ENCODE data around the gene CSMD2.

Gene CSMD2

DNA sequence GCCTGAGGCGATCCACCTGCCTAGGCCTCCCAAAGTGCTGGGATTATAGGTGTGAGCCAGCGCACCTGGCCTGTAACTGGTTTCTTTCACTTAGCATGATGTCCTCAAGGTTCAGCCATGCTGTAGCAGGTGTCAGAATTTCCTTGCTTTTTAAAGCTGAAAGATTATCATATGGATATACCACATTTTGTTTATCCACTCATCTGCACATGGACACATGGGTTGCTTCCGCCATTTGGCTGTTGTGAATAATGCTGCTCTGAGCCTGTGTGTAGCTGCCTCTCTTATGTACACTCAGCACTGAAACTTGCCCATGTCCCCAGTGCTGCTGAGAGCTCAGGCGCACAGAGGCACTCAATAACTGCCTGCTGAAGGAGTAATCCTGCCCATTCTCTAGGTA, 11.8 kb downstream of the CSMD2 start:
- DNase-seq, result no peak

DNA sequence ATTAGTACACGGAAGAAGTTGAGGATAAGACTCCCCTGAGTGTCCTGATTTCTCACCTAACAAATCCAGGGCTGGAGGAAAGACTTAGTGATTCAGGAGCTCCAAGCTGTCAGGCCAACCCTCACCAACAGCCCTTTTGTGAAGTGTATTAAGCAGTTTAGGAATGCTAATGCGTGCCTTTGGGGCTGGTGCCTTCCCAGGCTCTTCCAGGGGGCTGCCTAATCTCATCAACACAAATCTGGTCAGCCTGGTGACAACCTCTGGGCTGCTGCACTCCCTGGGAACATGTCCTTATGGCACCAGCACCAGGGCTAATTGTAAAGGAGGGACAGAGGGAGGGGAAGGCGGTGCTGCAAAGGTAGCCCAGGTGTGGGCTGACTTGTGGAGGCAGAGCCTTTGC, 15.5 kb downstream of the CSMD2 start:
- no peak for DNase-seq

DNA sequence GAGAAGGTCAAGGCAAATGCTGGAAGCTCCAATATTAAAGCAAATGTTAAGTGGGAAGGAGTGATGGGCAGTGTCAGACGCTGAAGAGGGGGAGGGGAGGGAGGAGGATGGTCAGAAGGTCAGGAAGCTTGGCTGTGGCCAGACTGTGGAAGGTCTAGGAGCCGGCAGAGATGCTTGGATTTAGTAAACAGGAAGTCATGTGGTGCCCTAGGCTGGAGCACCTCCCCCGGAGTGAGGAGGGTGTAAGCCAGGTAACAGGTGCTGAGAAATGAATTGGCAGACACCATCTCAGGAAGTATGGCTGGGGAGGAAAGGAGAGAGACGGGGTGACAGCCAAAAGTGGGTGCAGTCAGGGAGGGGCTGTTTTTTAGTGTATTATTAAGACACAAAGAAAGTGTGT, 17.7 kb downstream of the CSMD2 start:
- DNase-seq, result no peak

DNA sequence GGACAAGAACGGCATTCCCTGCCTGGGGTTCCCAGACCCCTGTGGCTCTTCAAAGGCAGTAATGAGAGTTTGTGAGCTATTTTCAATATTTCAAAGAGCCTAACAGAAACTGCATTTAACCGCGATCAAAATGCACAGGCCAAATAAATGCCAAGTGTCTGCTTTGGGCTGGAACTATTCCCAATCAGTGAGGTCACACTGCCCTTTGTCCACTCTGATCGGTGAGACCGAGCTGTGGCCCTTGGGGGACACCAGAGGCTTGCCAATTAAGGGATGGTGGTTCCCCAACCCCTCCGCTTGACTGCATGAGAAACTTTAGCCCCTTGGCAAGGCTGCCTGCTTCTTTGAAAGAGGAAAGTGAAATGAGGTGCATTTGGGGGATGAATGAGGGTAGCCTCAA, 20.3 kb downstream of the CSMD2 start:
- no peak for DNase-seq

DNA sequence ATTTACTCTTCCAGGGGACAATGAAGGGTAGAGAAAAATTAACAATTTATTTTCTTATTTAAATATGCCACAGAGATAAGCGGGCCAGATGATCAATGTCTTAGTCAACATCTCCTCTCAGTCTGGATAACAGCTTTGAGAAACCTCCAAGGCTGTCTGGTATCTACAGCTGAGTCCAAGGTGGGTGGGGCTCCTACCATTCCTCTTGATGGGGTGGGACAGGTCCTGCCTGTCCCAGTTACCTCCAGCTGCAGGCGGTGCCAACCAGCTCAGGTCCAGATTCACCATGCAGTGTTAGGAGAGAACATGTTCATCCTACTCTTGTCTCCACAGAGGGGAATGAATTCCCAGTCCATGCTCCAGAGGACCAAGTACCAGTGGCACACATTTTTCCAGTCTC, 21.1 kb downstream of the CSMD2 start:
- DNase-seq, result no peak

DNA sequence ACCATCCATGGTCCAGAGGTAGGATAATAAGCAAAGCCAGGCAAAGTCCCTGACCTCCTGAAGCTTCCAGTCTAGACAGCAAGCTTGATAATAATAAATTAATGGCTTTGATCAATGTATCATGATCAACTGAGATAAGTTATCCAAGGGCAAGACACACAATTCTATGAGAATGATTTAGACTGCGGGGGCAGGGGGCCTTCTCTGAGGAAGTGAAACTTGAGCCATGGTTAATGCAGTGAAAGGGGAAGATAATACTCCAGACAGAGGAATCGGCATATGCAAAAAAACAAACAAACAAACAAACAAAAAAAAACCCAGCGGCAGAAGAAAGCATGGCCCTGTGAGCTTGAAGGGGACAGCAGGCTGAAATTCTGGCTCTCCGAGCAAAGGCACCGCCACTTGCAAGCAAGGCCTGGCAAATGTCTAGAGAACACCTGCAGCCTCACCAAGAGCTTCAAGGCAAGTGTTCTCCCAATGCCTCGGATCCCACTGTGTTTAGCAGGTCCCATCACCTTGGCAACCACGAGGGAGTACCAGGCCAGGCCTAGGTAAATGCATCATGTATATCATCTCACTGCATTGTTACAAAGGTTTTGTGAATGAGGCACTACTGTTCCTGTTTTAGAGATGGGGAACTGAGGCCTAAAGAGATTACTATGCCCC, 24.9 kb downstream of the CSMD2 start:
- no peak for DNase-seq

DNA sequence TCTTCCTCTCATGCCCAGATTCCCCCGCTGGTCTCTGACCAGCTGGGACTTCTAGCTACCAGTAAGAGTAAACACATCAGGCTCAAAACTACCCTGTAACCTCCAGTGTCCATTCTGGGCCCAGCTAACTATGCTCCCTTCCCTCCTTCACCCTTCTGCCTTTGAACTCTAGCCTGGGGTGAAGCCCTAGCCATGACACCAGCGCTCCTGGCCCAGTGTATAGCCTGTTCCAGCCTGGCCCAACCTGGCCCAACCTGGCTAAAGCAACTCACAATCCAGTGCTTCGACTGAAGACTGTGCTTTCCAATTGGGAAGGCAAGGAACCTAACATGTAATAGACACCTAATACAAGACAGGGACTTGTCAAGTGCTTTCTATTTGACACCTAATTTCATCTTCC, 27.6 kb downstream of the CSMD2 start:
- no peak for DNase-seq

DNA sequence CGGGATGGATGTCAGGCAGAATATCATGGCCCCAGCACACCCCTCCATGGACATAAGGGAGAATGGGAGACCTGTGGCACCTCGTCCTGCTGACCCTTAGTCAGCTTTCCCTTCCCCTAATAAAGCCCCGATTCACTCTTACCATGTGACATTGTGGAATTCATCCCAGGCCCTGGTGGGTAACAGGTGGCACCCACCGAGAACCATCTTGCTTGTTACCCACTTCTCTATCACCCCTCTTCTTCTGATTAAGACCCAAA, 32.9 kb downstream of the CSMD2 start:
- DNase-seq, result no peak

DNA sequence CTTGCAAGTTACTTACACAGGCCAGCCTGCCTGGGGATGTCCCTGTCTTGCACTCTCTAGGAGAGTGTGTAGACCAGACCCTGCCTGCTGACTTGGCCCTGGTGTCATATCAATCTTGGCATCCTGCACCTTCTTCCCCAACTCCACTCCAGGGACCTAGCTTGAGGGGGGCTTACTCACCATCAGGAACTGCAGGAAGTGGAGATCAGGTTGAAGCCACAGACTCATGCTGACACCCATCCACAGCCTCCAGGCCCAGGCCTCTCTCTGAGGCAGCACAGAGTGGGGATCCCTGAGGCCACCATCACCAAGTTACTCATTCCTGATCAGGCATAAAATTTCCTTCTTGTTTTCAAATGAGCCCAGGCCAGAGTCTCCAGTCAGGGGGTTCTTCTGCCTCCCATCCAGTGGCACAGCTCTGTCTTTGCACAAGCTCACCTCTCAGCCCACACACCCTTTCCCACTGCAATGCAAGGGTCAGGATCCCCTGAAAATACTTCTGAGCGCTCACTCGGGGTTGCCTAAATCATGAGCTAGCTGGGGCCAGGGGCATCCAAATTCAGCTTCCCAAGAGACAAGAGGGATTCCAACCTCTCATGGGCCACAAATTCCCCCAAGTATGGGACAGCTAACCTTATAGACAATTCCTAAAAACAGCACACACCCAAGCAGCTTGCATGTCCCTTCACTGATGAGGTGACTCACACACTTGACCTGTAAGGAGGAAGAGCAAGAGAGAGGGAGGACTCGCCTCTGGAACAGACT, 33.5 kb downstream of the CSMD2 start:
- no peak for DNase-seq

DNA sequence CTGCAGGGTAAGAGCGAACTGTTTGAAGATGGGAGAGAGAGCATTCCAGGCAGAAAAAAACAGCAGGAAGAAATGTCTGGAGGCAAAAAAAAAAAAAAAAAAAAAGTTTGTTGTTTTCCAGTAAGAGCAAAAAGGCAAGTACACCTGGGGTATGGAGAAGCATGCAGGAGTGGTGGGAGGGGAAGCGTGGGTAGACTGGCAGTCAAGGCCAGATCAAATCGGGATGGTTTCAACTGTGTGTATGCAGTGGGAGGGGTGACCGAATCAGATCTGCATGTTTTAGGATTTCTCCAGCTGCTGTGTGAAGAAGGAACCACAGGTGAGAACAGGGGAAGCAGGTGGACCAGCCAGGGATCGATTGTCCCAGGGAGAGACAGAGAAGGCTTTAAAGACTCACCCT, 34.7 kb downstream of the CSMD2 start:
- no peak for DNase-seq

DNA sequence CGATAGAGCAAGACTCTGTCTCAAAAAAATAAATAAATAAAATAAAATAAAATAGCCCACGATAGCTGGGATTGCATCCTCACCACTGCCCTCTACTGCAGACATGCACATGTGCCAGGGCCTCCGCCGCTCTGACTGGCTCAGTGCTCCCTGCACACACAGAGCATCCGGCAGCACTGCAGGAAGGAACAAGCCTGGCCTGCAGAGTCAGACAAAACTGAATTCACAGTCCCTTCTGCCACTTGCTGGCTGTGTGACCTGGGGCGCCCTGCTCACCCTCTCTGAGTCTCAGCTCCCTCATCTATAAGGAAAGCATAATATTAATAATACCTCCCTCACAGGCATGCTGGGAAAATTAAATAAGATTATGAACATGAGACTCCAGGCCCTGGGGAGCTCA, 35.4 kb downstream of the CSMD2 start:
- DNase-seq, result no peak

DNA sequence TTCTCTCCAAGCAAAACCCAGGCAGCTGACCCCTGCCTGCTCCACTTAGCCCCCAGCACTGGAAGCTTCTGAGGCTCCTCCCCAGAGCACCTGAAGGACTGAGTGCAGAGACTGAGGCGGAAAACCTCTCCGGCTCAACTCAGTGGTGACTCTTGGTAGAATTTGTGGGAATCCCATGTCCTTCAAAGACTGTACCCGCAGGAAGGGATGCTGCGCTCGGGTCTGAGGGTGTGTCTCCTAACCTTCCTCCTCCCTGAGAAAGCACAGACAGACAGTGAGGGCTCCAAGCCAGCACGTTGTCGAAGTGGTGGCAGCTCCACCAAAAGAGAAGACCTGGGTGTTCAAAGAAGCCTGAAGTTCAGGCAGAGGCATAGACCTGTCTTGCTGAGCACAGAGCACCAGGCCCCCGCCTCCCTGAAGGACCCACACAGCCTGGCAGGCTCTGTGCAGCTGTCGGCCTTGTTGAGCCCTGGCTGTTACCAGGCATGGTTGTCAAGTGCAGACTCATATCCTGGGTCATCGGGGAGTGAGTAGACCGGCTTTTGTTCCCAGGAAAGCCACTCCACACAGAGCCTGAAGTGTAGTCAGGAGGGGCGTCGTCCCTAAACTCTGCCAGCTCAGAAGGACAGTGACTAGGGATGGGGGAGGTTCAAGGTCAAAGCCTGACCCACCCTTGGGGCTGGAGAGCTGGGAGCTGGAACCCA, 36.7 kb downstream of the CSMD2 start:
- DNase-seq, result no peak

DNA sequence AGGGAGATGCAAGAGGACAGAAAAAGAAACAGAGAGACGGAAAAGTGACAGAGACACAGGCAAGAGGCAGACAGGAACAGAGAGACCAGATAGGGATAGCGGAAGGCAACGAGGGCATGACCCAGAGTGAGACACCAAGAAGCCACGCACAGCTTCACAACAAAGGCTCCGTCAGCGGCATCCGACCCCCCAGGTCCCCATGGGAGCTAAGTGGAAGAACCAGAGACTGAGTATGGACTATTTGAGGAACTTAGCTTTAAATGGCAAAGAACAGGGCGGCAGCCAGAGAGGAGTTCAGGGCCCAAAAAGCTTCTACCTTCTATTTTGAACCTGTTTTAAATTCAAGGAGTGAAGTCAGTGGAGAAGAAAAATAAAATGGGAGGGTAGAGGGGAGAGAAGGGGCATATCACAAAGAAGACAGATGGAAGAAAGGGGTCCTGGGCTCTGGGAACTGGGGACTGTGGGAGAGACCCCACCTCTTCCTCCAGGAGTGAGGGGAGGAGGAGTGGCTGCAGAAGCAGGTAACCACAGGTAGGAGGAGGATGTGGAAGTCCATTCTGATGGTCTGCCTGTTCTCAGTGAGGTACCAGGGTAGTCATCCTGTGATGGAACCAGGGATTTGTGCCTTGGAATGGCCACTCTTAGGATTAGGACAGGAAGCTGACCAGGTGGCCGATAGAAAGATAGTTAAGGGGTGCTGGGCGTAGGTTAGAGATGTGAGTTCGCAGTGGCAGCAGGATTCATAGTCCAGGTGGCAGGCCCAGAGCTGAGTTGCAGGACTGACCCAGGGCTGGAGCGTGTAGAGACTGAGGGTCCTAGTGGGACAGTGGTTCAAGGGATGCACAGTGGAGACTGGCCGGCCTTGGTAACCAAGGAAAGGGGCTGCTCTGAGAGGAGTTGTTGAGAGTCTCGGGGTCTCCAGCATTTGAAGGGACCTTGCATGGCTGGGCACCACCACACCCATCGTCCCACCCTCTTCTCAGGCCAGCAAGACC, 37.7 kb downstream of the CSMD2 start:
- no peak for DNase-seq

DNA sequence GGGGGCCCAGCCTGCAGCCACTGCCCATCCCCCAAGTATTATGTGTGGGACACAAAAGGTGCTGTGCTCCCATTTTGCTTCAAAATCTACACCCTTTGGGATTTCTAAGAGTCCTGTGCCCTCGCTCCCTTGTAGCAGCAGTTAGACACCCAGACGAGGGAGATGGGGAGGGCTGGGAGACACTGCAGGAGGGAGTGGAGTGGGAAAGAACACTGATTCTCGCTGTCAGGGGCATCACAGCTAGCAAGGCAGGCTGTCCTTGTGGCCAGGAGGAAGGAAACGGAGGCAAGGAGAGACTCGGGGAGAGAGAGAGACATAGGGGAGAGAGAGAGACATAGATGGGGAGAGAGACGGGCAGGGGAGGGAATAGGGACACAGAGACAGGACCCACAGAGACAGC, 38.5 kb downstream of the CSMD2 start:
- DNase-seq, result no peak

DNA sequence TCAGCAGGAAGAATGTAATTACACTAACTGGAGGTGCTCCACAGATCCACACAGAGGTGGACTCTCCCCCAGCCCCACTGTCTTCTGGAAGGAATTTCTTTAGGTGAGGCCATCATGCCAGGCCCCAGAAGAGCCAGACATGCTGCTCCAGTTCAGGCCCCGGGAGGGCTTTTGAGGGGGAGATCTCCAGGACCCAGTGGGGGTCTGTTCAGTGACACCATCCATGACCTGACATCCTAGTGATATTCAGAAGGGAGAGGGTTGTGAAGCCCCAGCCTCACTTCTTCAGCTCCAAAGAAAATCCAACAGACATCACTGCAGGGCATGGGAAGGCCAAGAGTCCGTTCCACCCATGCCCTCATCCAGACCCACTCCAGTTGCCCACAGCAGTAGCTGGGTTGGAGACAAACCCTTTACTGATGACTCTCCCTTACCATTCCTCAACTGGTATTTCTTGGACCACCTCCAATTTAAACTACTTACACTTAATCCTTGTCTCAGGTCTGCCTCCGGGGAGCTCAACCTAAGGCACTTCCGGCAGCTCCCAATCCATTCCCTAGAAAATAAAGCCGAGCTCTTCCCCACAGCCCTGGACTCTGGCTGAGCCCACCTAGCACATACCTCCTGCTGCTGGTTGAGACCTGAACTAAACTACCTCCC, 39.2 kb downstream of the CSMD2 start:
- DNase-seq, result no peak

DNA sequence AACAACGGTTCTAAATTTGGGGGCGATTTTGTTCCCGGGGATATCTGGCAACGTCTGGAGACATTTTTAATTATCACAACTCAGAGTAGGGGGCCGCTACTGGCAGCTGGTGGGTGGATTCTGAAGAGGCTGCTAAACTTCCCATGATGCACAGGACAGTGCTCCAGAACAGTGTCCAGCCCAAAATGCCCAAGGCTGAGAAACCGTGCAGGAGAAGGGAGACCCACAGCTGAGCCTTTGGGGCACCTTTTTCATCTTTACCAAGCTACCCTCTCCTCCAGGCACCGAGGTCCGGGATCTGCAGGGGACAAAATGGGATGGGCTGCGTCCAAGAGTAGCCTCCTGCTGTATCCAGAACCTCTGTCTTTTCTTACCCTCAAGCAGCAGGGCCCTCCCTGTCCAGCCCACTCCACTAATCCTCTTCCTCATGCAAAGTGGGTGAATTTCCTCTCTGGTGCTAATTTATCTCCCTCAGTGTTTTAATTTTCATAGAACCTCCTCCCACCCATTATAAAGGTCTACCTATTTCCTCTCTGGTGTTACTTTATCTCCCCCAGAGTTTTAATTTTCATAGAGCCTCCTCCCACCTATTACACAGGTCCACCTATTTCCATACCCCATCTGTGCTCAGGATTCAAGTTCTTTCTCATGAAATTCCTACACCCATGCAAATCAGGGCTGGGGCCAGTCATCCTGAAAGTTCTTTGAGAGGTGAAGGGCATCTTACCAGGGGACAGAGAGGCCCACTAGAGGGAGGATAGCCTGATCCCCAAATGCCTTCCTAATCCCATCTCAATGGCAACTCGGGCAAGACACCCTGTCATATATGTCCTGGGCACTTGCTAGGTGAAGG, 42.7 kb downstream of the CSMD2 start:
- no peak for DNase-seq

DNA sequence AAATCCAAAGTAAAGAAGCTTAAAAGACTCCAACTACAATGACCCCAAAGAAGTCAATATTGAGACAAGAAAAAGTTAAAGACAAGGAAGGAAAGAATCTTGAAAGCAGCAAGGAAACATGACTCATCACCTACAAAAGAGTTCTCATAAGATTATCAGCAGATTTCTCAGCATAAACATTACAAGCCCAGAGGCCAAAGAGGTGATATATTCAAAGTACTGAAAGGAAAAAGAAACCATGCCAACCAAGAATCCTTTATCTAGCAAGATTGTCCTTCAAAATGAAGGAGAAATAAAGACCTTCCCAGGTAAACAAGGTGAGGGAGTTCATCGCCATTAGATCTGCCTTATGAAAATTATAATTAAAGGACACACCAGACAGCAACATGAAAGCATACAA, 49.8 kb downstream of the CSMD2 start:
- no peak for DNase-seq

DNA sequence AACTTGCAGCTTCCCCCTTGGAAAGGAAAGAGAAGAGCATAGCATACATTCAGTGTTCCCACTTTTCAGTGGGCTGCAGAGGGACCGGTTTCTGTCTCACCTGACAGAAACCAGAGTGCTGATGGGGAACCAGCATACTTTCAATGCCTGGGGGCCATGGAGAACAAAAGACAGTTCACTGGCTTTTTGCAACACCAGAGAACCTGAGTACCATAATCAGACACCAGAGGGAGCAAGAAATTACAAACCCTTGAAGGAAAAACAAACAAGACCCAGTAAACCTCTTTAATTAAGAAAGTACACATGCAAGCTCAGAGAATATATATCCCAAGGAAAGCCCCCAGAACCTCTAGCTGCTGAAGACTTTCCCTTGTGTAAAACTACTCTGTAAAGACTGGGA, 51.1 kb downstream of the CSMD2 start:
- peak in 1 of 2 experiments; percentile 13 for DNase-seq

DNA sequence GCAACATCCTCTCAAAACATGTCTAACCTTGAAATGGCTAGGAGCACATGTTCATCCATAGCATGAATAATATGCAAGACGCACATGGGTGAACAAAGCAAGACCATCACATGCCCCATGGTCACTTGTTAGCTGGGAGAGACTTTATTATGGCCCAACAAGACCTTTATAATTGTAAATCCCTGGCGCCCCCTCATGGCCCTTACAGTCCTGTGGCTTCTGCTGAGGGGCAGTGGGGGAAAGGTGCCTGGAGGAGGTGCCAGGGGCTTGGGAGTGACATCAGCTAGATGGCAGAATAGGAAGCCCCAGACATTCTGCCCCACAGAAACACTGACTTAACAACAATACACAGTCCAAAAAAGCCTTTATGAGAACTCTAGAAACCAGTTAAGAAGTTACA, 51.7 kb downstream of the CSMD2 start:
- no peak for DNase-seq

DNA sequence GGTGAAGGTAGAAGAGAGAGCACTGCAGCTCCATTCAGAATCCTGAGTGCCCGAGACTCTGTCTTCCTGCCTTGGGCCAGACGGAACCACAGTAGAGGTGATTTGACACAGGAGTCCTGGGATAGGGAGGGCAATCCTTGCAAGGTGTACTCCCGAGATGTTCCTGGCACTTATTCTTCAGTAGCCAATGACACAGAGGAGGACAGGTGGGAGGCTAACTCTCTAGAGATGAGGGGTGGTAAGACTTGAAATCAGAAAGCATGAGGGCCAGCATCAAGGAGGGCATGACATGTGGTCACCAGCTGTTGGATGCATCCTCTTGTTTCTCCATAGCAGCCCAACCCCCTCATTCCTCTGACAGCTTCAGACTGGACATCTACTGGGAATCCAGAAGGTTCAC, 56.3 kb downstream of the CSMD2 start:
- no peak for DNase-seq

DNA sequence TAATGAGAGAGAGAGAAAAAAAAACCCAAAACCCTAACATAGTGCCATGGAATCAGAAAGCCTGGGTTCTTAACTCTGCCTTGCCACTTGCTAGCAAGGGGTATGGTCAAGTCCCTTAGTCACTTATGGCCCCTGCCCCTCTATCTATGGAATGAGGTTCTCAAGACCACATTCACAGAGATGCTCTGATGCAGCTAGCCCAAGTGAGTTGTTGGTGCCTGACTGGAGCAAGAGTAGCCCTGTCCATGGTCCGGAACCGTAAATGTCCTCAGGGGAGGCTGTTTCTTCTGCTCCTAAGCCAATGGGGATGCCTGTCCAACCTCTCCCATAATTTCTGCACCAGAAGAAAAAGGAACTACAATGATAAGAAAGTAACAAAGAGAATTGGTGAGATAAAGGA, 56.8 kb downstream of the CSMD2 start:
- no peak for DNase-seq

DNA sequence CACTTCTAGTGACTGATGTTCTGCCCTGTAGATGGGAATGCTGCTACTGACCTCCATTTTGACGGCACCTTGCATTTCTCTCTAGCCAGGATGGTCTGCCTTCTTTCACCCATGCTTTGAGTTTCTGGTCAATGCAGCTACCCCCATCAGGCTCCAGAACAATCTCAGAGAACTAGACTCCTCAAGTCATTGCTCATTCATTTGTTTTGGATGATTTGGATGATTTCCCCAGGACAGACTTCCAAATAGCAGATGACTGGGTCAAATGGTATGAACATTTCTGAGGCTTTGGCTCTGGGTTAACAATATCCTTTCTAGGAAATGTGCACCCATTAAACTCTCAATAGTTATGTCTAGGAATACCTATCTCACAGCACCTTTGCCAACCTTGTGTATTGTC, 63.9 kb downstream of the CSMD2 start:
- no peak for DNase-seq

Data from NCI-H446 (cell line).